Activated CD4-positive, alpha-beta T cell treated with anti-CD3 and anti-CD28 coated beads for 48 hours (primary cell): ENCODE measurements around the gene MN1.

Experiments used
- DNase-seq: peaks from one replicate; pipeline ENCODE4 v3.0.0-alpha.2; 2020

MN1 gene

GRCh38 chr22:27731621-27732020, 69.9 kb downstream of the MN1 start:
- no peak for DNase-seq

- no peak for DNase-seq
These were observed 70.7 kb downstream of the MN1 start for GRCh38 chr22:27730641-27731433.

DNA sequence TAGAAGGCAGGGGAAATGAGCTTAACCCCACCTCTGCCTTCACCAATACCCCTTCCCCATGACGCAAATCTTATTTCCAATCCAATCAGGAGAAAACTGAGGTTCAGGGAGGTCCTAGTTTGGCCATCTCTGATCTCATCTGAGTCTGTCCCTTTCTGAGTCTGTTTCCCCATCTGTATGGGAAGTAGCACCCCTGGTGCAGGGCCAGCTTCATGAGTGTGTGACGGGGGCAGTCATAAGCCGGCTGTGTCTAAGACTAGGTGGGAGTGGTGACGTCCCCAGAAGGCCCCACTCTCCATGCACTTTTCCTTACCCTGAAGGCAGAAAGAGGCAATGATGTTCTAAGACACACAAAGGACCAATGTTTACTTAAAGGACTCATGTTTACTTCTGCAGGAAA, 72.3 kb downstream of the MN1 start:
- DNase-seq: no peak

DNA sequence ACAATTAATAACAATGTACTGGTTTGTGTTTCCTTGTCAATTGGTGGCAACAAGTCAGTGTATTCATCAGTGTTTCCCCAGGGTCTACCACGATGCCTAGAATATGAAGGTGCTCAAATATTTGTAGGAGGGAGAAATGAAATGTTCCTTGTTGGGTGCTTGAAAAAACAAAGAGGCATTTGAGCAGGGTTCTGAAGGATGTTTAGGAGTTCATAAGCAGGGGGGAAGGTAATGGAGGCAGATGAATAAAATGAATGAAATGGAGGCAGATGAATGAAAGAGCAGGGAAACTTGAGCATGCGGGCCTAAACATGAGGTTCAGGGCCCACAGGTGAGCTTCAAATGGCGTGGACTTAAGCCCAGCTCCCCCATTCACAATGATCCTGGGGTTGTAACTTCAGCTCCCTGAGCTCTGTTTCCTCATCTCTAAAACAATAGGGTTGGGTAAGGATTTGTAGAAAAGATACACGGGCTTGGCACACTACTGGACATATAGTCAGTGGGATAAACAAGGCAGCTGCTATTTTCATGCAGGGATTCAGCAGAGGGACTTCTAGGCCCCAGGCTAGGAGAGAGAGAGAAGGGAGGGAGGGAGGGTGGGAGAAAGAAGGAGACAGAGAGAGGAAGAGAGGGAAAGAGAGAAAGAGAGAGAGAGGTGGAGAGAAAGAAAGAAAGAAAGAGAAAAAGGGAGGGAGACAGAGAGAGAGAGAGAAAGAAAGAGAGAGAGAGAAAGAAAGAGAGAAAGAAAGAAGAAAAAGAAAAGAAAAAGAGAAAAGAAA, 73.7 kb downstream of the MN1 start:
- DNase-seq: no peak

DNA sequence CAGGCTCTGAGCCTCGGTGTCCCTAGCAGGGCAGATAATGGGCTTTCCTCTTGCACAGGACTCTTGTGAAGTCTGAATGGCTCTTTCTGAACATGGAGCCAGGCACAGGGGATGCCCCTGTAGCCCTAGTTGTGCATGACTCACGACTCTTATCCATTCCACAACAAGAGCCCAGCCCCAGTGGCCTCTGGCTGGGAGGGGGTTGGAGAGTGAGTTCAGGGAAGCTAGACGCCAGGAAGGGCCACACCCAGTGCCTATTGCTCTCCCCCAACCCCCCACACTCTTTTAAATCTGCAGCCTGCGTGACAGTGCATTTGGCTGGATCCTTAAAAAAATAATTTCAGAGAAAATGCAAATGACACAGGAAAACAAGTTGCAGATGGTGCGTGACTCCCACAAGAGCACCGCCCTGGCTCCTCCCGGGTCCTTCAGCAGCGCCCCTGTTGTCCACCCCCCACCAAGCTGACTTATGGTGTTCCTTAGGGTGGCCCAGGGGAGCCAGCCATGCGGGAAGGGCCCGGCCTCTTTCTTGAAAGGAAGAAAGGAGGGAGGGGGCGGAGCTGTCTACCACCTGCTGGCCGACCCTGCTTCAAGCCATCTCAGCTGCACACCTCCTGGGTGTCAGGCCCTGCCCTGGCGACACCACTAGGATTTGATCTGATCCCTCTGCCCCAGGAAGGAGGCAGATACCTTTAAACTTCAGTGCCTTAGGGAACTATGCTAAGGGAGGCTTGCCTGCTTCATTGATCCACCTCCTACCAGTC, 74.7 kb downstream of the MN1 start:
- no peak for DNase-seq

DNA sequence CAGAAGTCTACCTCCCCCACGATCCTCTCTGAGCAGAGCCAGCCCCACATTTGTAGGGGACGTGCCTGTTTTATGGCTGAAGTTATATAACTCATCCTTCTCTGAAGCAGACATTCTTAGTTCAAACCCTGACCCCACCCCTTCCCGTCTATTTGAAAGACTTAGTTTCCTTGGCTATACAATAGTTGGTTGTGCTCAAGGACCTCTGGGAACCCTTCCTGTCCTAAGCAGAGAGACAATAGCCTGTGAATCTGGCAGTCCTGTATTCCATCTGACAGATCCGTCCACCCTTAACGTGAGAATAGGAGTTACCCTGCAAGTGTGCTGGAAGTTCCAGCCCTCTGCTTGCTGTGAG, 75.2 kb downstream of the MN1 start:
- no peak for DNase-seq

- no peak for DNase-seq
These were observed 75.9 kb downstream of the MN1 start for GRCh38 chr22:27725661-27726060.

GRCh38 chr22:27724709-27725108, 76.8 kb downstream of the MN1 start:
- DNase-seq: no peak

GRCh38 chr22:27724157-27724556, 77.4 kb downstream of the MN1 start:
- DNase-seq: no peak

- DNase-seq: no peak
These were observed 77.8 kb downstream of the MN1 start for GRCh38 chr22:27723708-27724107.

DNA sequence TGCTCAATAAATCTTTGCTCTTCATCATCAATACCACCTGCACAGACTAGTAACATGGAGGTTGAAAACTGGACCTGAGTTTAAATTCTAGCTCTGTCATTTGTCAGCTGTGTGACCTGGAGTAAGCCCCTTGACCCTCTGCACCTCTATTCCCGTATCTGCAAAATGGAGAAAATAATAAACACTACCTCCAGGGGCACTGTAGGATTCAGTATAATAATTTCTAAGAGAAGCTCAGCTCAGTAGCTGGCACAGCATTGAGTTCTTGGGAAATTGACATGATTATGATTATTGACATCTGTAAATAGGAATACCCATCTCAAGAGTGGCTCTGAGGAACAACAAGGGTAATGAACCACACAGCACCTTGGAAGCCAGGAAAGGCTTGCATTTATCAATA, 78.4 kb downstream of the MN1 start:
- DNase-seq: no peak

GRCh38 chr22:27720860-27721259, 80.7 kb downstream of the MN1 start:
- no peak for DNase-seq

DNA sequence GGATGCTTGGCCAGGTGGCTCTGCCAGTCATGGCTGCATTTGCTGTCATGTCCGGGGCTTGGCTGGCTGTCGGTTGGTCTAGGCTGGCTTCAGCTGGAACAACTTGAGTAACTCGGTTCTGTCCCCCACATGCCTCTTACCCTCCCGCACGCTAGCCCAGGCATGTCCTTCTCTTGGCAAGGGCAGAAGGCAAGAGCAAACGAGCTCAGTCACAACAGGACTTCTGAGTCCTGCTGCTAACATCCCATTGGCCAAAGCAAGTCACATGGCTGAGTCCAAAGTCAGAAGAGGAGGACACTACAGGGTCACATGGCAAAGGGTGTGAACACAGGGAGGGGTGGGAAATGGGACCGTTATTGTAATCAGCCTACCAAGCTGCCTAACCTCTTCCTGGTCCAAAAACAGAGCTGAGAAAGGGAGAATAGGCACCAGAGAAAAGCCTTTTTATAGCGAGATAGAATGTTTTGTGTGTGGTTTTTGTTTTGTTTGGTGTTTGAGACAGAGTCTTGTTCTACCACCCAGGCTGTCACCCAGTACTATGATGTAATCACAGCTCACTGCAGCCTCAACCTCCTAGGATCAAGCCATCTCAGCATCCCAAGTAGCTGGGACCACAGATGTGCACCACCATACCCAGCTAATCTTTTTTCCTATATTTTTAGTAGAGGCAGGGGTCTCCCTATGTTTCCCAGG, 81.9 kb downstream of the MN1 start:
- DNase-seq: no peak

GRCh38 chr22:27719036-27719347, 82.6 kb downstream of the MN1 start:
- no peak for DNase-seq

DNA sequence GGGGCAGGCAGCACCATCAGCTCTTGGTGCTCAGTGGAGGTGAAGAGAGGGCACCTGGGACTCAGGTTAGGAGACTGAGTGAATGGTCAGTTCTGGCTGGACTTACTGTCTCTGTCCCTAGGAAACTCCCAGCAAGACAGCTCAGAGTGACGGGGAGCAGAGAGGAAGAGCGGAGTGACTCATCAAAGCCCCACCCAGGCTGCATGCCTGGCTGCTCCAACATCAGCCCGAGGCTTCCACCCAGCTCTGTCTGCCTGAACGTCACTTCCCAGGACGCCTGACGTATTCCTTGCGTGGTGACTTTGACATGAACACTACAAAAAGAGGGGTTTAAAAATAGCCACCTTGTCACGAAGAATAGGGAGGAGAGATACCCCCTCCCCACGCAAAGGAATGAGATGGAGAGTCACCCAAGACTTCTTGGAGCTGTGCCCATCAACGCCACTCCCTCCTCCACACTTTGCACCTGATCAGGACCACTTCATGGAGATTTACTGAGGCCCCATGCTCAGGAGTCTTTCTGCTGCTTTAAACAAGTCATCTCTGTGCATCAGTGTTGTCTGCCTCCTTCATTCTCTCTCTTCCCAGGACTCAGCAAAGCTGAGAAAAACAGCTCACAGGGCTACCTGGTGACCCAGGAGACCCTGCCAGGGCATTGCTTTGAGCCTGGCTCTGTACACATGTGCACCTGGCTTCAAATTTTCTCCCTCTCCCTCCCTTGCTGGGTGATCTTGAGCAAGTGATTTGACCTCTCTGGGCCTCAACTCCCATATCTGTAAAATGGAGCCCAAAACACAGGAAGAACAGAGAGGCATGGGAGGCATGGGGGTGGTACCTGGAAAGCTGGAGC, 83.1 kb downstream of the MN1 start:
- no peak for DNase-seq

- DNase-seq: no peak
These were observed 84.5 kb downstream of the MN1 start for GRCh38 chr22:27717094-27717493.

DNA sequence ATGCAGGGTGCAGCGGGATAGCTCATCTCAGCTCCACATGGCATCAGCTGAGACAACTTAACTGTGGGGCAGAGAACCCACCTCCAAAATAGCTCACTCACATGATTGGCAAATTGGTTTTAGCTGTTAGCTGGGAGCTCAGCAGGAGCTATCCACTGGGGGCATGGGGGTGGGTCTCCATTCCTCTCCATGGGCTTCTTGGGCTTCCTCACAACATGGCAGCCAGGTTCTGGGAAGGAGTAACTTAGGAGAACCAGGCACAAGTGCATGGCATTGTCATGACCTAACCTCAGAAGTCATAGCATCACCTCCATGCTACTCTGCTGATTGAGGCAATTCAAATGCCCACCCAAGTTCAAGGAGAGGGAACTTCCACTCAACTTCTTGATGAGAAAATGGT, 85.5 kb downstream of the MN1 start:
- DNase-seq: no peak

GRCh38 chr22:27715106-27715505, 86.5 kb downstream of the MN1 start:
- DNase-seq: no peak

DNA sequence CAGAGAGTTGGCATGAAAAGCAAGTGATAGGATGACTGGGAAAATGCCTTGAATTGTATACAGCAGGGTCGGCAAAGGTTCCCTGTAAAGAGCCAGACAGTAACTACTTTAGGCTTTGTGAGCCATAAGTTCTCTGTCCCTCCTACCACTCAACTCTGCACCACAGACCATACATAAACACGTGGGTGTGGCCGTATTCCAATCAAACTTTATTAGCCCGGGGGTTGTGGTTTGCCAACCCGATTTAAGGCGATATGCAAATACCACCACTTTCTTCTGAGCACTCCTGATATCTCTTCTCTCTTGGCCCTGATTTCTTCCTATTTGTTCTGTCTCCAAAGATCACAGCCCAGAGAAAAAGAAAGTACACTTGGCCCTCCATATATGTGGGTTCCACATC, 87.5 kb downstream of the MN1 start:
- DNase-seq: no peak

- DNase-seq: no peak
These were observed 88.1 kb downstream of the MN1 start for GRCh38 chr22:27713461-27713860.

GRCh38 chr22:27711756-27712155, 89.8 kb downstream of the MN1 start:
- no peak for DNase-seq

DNA sequence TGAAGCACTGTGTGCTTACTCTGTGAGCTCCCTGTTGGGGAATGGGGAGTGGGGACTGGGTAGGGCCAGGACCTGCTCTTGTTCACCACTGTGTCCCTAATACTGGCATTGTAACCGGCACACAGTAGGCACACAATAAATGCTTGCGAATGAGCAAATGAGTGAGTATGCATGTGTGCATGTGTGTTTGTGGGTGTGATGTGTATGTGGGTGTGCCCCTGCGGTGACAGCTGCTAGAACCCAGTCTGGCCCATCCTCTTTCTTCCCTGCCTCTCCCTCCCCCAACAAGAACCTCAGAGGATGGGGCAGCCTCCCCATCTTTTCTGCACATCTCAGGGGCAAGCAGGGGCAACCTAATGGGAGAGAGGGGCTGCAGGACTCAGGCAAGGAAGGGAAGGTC, 90.5 kb downstream of the MN1 start:
- DNase-seq: no peak
